HEK293 (cell line): ENCODE data around the gene SLC44A1.

Source experiments
- CTCF ChIP-seq: fragments of 450-650 bp; formaldehyde crosslinking; IDR thresholded peaks from 2 replicates; pipeline ENCODE4 v1.5.1; 2016; ENCODE audit warnings: missing biosample characterization, missing genetic modification characterization
- SCRT2 ChIP-seq: fragments of 450-650 bp; formaldehyde crosslinking; IDR thresholded peaks from 2 replicates; pipeline ENCODE4 v1.5.1; 2016; ENCODE audit warnings: missing biosample characterization, missing genetic modification characterization
- ZBTB17 ChIP-seq: fragments of 450-650 bp; formaldehyde crosslinking; IDR thresholded peaks from 2 replicates; pipeline ENCODE4 v1.5.1; 2016; ENCODE audit warnings: missing biosample characterization, missing genetic modification characterization
- ZNF184 ChIP-seq: fragments of 450-650 bp; IDR thresholded peaks from 2 replicates; pipeline ENCODE4 v1.5.1; 2018; ENCODE audit warnings: missing biosample characterization, mild to moderate bottlenecking, missing genetic modification characterization
- ZNF274 ChIP-seq, 2 experiments: fragments of 200-500 bp in 1 of 2; fragments of 450-650 bp in 1 of 2; sonication (Bioruptor generic) in 1 of 2; formaldehyde crosslinking in 1 of 2; IDR thresholded peaks; 2 replicates each; pipeline versions ENCODE4 v1.5.1 to v1.6.1; 2014 to 2016; ENCODE audit warnings: borderline replicate concordance in 1 of 2, inconsistent platforms in 1 of 2, low read length in 1 of 2, missing biosample characterization in 1 of 2, missing genetic modification characterization in 1 of 2
- ZNF548 ChIP-seq: fragments of 450-650 bp; formaldehyde crosslinking; IDR thresholded peaks from 2 replicates; pipeline ENCODE4 v1.5.1; 2016; ENCODE audit warnings: missing biosample characterization, missing genetic modification characterization
- ZSCAN4 ChIP-seq: fragments of 450-650 bp; formaldehyde crosslinking; IDR thresholded peaks from 2 replicates; pipeline ENCODE4 v1.5.1; 2017; ENCODE audit warnings: missing biosample characterization, missing genetic modification characterization

DNA sequence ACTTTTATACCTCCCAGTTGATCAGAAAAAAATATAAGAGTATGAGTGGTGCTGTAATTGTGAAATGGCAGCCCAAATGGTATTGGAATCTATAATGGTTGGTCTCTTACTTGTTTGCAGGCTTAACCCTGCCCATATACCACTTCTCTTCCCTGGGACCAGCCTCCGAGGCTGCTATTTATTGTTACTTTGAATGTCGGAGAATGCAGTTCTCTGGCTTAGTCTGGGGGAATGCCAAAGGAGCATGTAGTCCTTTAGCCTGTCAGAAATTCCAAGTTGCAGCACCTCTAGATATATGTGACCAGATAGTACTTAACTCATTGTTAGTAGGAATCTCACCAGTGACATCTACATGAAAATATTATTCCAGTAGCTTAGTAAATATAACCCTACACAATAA, 47.5 kb downstream of the SLC44A1 start:
- TF ChIP-seq ZNF274 (IDR thresholded peaks at IDR 0.05; ENCODE audit: low read length) (no peak), ZNF274 (tag by site-specific recombination; IDR thresholded peaks at IDR 0.05; ENCODE audit: borderline replicate concordance) (no peak), CTCF (tag by site-specific recombination) (no peak), ZSCAN4 (tag by site-specific recombination) (no peak), ZBTB17 (tag by site-specific recombination) (no peak), SCRT2 (tag by site-specific recombination) (no peak), ZNF548 (tag by site-specific recombination) (no peak), ZNF184 (tag by site-specific recombination) (no peak)
